Esophagus squamous epithelium (tissue), 4 donors: ENCODE measurements around the gene PTPRZ1.

ENCODE experiments used
- CTCF ChIP-seq, 6 experiments: fragments of 450-650 bp in 4 of 6; fragments of 200-600 bp in 2 of 6; sonication (generic) in 2 of 6; IDR thresholded peaks; one replicate each; pipeline ENCODE4 v1.5.1; 2016 to 2019; ENCODE audit warnings: antibody characterized with exemption in 6 of 6, mild to moderate bottlenecking in 4 of 6, moderate library complexity in 4 of 6
- POLR2A ChIP-seq, 4 donors: fragments of 450-650 bp; IDR thresholded peaks; one replicate each; pipeline ENCODE4 v1.6.1; 2017; ENCODE audit warnings: antibody characterized with exemption in 4 of 4, mild to moderate bottlenecking in 4 of 4, moderate library complexity in 3 of 4

GRCh38 chr7:121919986-121920385 lies 47.0 kb downstream of the PTPRZ1 start:
- TF ChIP-seq CTCF (IDR thresholded peaks at IDR 0.05) (no peak), POLR2A (IDR thresholded peaks at IDR 0.05) (no peak)
